SK-N-MC (cell line): Measurements from ENCODE around the gene ZSCAN5C.

Source experiments
- EZH2 ChIP-seq: fragments of 200-600 bp; sonication (generic); IDR thresholded peaks from one replicate; pipeline ENCODE4 v1.6.1; 2017; ENCODE audit warnings: antibody characterized with exemption
- POLR2AphosphoS5 ChIP-seq: IDR thresholded peaks from 2 replicates; pipeline ENCODE4 v1.6.1; 2012; ENCODE audit warnings: mild to moderate bottlenecking, low read depth, low read length, borderline replicate concordance

- TF ChIP-seq EZH2 (no peak), POLR2AphosphoS5 (no peak)
These were observed 16.9 kb downstream of the ZSCAN5C start for GRCh38 chr19:56218961-56219360.
